Progenitor cell of endocrine pancreas (in vitro differentiated cells): ENCODE measurements around the gene NLE1. TPM values are rescaled to one million over a fixed set of nuclear protein-coding genes. Genes with fewer than 3 reads are reported as not detected.
"Not testable (repeated sequence)": the region's sequence is repeated elsewhere in the genome, so short reads cannot be mapped to it uniquely, and the experiment has no call there.

Experiments
- DNase-seq: peaks from one replicate; pipeline ENCODE4 v3.0.0; 2021; ENCODE audit warnings: low spot score; ENCODE audit not compliant: unreplicated experiment
- H3K27ac Mint-ChIP-seq: 2 replicates; pipeline ENCODE4 v1.8.0; 2021; ENCODE audit warnings: mild to moderate bottlenecking, moderate library complexity, mixed read lengths
- H3K27me3 Mint-ChIP-seq: 2 replicates; pipeline ENCODE4 v1.8.0; 2021; ENCODE audit warnings: mixed read lengths
- H3K36me3 Mint-ChIP-seq: 2 replicates; pipeline ENCODE4 v1.8.0; 2022; ENCODE audit warnings: mixed read lengths; ENCODE audit not compliant: insufficient read depth
- H3K4me1 Mint-ChIP-seq: 2 replicates; pipeline ENCODE4 v1.8.0; 2021; ENCODE audit warnings: low read depth, mixed read lengths
- H3K4me3 Mint-ChIP-seq: 2 replicates; pipeline ENCODE4 v1.8.0; 2021; ENCODE audit warnings: low read depth, mild to moderate bottlenecking, moderate library complexity, mixed read lengths
- H3K9me3 Mint-ChIP-seq: 2 replicates; pipeline ENCODE4 v1.8.0; 2021; ENCODE audit warnings: low read depth, mixed read lengths
- total RNA-seq: library from RNA; stranded (reverse); gene quantifications from 2 replicates; pipeline ENCODE4 v1.2.1, GENCODE V29; 2021
- TF ChIP-seq, protein P1 (sequence below): fragments of 200-600 bp; sonication (generic); IDR thresholded peaks from one replicate; pipeline ENCODE4 v1.5.0; 2021; ENCODE audit warnings: antibody characterized with exemption, mild to moderate bottlenecking; ENCODE audit not compliant: unreplicated experiment

The NLE1 gene
- total RNA-seq, 1 donor from 2014 or later: 18.1 TPM

- DNase-seq: no peak
- Mint-ChIP-seq H3K36me3 (no peaks in the 10 kb centered on the region), H3K27me3 (peaks cover 23% of the 10 kb centered on the region), H3K9me3 (no peaks in the 10 kb centered on the region), H3K4me1 (no peaks in the 10 kb centered on the region), H3K27ac (no peak overlapping the region), H3K4me3 (no peak overlapping the region)
- TF ChIP-seq, protein P1, sequence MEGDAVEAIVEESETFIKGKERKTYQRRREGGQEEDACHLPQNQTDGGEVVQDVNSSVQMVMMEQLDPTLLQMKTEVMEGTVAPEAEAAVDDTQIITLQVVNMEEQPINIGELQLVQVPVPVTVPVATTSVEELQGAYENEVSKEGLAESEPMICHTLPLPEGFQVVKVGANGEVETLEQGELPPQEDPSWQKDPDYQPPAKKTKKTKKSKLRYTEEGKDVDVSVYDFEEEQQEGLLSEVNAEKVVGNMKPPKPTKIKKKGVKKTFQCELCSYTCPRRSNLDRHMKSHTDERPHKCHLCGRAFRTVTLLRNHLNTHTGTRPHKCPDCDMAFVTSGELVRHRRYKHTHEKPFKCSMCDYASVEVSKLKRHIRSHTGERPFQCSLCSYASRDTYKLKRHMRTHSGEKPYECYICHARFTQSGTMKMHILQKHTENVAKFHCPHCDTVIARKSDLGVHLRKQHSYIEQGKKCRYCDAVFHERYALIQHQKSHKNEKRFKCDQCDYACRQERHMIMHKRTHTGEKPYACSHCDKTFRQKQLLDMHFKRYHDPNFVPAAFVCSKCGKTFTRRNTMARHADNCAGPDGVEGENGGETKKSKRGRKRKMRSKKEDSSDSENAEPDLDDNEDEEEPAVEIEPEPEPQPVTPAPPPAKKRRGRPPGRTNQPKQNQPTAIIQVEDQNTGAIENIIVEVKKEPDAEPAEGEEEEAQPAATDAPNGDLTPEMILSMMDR: no peak
Observed at GRCh38 chr17:35185849-35186248, 43.7 kb upstream of the NLE1 start.

GRCh38 chr17:35184274-35184673 is 42.2 kb upstream of the NLE1 start:
- Mint-ChIP-seq H3K9me3 (no peaks in the 10 kb centered on the region), H3K36me3 (no peaks in the 10 kb centered on the region), H3K4me3 (no peak overlapping the region), H3K27ac (no peak overlapping the region), H3K27me3 (peaks cover 23% of the 10 kb centered on the region), H3K4me1 (no peaks in the 10 kb centered on the region)
- no peak for DNase-seq
- TF ChIP-seq, protein P1: no peak

DNA sequence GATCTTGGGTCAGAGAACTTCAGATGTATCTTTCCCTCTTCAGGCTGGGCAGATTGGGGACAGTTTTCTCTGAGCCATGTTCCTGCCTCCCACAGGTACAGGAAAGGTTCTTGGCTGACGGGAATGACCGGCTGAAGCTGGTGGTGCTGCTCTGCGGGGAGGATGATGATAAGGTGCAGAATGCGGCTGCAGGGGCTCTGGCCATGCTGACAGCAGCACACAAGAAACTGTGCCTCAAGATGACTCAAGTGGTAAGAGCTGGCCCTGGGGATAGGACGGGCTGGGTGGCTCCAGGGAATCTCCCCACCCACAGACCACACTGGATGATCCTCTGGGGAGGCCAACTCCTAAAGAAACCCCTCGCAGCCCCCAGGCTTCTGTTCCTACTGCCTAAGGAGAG is 41.2 kb upstream of the NLE1 start:
- DNase-seq: no peak
- H3K4me3 Mint-ChIP-seq: no peak overlapping the region
- TF ChIP-seq, protein P1: no peak
- H3K36me3 Mint-ChIP-seq: no peaks in the 10 kb centered on the region
- H3K4me1 Mint-ChIP-seq: no peaks in the 10 kb centered on the region
- H3K9me3 Mint-ChIP-seq: no peaks in the 10 kb centered on the region
- H3K27me3 Mint-ChIP-seq: peaks cover 23% of the 10 kb centered on the region
- no peak overlapping the region for H3K27ac Mint-ChIP-seq

GRCh38 chr17:35179379-35179778 is 37.3 kb upstream of the NLE1 start:
- not testable (repeated sequence) for H3K36me3 Mint-ChIP-seq, H3K27ac Mint-ChIP-seq, H3K9me3 Mint-ChIP-seq, H3K4me3 Mint-ChIP-seq, DNase-seq, H3K4me1 Mint-ChIP-seq
- peaks cover 30% of the 10 kb centered on the region for H3K27me3 Mint-ChIP-seq

DNA sequence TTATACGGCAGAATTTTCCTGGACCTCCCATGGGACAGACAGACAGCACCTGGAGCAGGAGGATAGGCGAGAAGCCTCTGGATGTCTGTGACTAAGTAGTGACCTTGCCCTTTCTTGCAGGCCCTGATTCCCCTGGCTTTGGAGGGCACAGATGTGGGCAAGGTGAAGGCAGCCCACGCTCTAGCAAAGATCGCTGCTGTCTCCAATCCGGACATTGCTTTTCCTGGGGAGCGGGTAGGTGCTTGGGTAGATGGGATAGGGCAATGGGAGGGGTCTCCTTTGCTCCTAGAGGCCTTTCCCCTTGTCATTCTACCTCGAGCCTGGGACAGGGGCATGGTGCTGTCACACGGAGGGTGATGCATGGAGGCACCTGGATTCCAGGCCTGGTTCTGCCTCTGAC is 34.8 kb upstream of the NLE1 start:
- TF ChIP-seq, protein P1: no peak
- Mint-ChIP-seq H3K27ac (no peak overlapping the region), H3K4me1 (no peaks in the 10 kb centered on the region), H3K36me3 (no peaks in the 10 kb centered on the region), H3K27me3 (peaks cover 12% of the 10 kb centered on the region), H3K4me3 (no peak overlapping the region), H3K9me3 (no peaks in the 10 kb centered on the region)
- DNase-seq: no peak

GRCh38 chr17:35175638-35176415 is 33.7 kb upstream of the NLE1 start:
- Mint-ChIP-seq H3K4me3 (no peak overlapping the region), H3K9me3 (no peaks in the 10 kb centered on the region), H3K27me3 (peaks cover 12% of the 10 kb centered on the region), H3K4me1 (no peaks in the 10 kb centered on the region), H3K27ac (no peak overlapping the region), H3K36me3 (no peaks in the 10 kb centered on the region)
- no peak for DNase-seq
- TF ChIP-seq, protein P1: no peak
